GM18951 (cell line): ENCODE measurements around the gene DNAAF5.

Source experiments
- POLR2A ChIP-seq: IDR thresholded peaks from 4 replicates; pipeline ENCODE4 v1.6.1; 2011; ENCODE audit warnings: mild to moderate bottlenecking; ENCODE audit not compliant: insufficient read length, insufficient read depth; ENCODE audit errors: extremely low read depth
- in situ Hi-C: fragments of 300-500 bp; cut with MboI; formaldehyde crosslinking; loops from one replicate; pipeline ENCODE4 v1.12.0; 2022; ENCODE audit warnings: low sequenced_read_pairs, mixed read lengths, inconsistent platforms; ENCODE audit not compliant: unreplicated experiment

Gene DNAAF5

GRCh38 chr7:774161-775109 is 47.9 kb downstream of the DNAAF5 start:
- in situ Hi-C loops = loop anchor here (25.0 kb wide), 1 partner anchor 188 kb away; the partner anchor contains the start of gene ADAP1
- no peak for TF ChIP-seq POLR2A

GRCh38 chr7:776381-776780 is 49.9 kb downstream of the DNAAF5 start:
- in situ Hi-C loops = loop anchor here (25.0 kb wide), 1 partner anchor 186 kb away; the partner anchor contains the start of gene ADAP1

GRCh38 chr7:776992-777727 is 50.7 kb downstream of the DNAAF5 start:
- no peak for TF ChIP-seq POLR2A
- in situ Hi-C loops = loop anchor here (25.0 kb wide), 1 partner anchor 185 kb away; the partner anchor contains the start of gene ADAP1

More at GRCh38 chr7:776381-776780, 49.9 kb downstream of the DNAAF5 start:
- TF ChIP-seq POLR2A = no peak

GRCh38 chr7:777728-778078 is 51.2 kb downstream of the DNAAF5 start:
- in situ Hi-C loops = loop anchor here (25.0 kb wide), 1 partner anchor 185 kb away; the partner anchor contains the start of gene ADAP1
- TF ChIP-seq POLR2A = no peak

- in situ Hi-C loops = loop anchor here (25.0 kb wide), 1 partner anchor 184 kb away; the partner anchor contains the start of gene ADAP1
- no peak for TF ChIP-seq POLR2A
Observed at GRCh38 chr7:778271-778967, 51.9 kb downstream of the DNAAF5 start.

- in situ Hi-C loops = loop anchor here (25.0 kb wide), 1 partner anchor 183 kb away; the partner anchor contains the start of gene ADAP1
- no peak for TF ChIP-seq POLR2A
Observed at GRCh38 chr7:778968-779451, 52.5 kb downstream of the DNAAF5 start.

GRCh38 chr7:779480-779879 is 53.0 kb downstream of the DNAAF5 start:
- in situ Hi-C loops = loop anchor here (25.0 kb wide), 1 partner anchor 183 kb away; the partner anchor contains the start of gene ADAP1
- TF ChIP-seq POLR2A = no peak

GRCh38 chr7:780081-780480 is 53.6 kb downstream of the DNAAF5 start:
- in situ Hi-C loops = loop anchor here (10.0 to 25.0 kb wide), 2 partner anchors 85 to 182 kb away; partner anchors contain the start of gene ADAP1
- no peak for TF ChIP-seq POLR2A

- in situ Hi-C loops = loop anchor here (10.0 to 25.0 kb wide), 2 partner anchors 84 to 182 kb away; partner anchors contain the start of gene ADAP1
- no peak for TF ChIP-seq POLR2A
Observed at GRCh38 chr7:780516-780915, 54.0 kb downstream of the DNAAF5 start.

- in situ Hi-C loops = loop anchor here (10.0 to 25.0 kb wide), 2 partner anchors 83 to 181 kb away; partner anchors contain the start of gene ADAP1
- TF ChIP-seq POLR2A = no peak
Observed at GRCh38 chr7:781186-781849, 54.8 kb downstream of the DNAAF5 start.

- in situ Hi-C loops = loop anchor here (10.0 to 25.0 kb wide), 2 partner anchors 83 to 180 kb away; partner anchors contain the start of gene ADAP1
- no peak for TF ChIP-seq POLR2A
Observed at GRCh38 chr7:781936-782529, 55.5 kb downstream of the DNAAF5 start.
